K562 (cell line): ENCODE results near the gene HOMEZ.

Experiments
- EGR1 ChIP-seq: fragments of 450-650 bp; conservative IDR thresholded peaks from 2 replicates; pipeline ENCODE4 v1.6.1; 2017; ENCODE audit warnings: mild to moderate bottlenecking
- EZH2 ChIP-seq: IDR thresholded peaks from 2 replicates; pipeline ENCODE4 v1.6.1; 2012; ENCODE audit warnings: low read depth, mild to moderate bottlenecking, inconsistent platforms, low read length, borderline replicate concordance
- HDAC2 ChIP-seq: fragments of 450-650 bp; IDR thresholded peaks from 2 replicates; pipeline ENCODE4 v1.6.1; 2016; ENCODE audit warnings: mild to moderate bottlenecking
- HNRNPL ChIP-seq: fragments of 200-400 bp; formaldehyde crosslinking; IDR thresholded peaks from 2 replicates; pipeline ENCODE4 v1.6.1; 2017; ENCODE audit warnings: low read depth, mild to moderate bottlenecking, low read length
- HNRNPUL1 ChIP-seq: fragments of 200-400 bp; formaldehyde crosslinking; IDR thresholded peaks from 2 replicates; pipeline ENCODE4 v1.6.1; 2017; ENCODE audit warnings: low read length
- NKRF ChIP-seq: fragments of 450-650 bp; IDR thresholded peaks from 2 replicates; pipeline ENCODE4 v1.6.1; 2016; ENCODE audit warnings: borderline replicate concordance
- PHF8 ChIP-seq: fragments of 200-600 bp; sonication (generic); IDR thresholded peaks from 2 replicates; pipeline ENCODE4 v1.6.1; 2012; ENCODE audit warnings: mixed run types, mild to moderate bottlenecking, inconsistent platforms, low read length, moderate library complexity, borderline replicate concordance
- PPARD ChIP-seq: fragments of 250-450 bp; sonication (Bioruptor Pico); IDR thresholded peaks from 2 replicates; pipeline ENCODE4 v1.8.0; 2022; ENCODE audit warnings: inconsistent platforms, mild to moderate bottlenecking, moderate library complexity
- TCF3 ChIP-seq: sonication (generic); formaldehyde crosslinking; IDR thresholded peaks from 2 replicates; pipeline ENCODE4 v1.4.0; 2020; ENCODE audit warnings: mild to moderate bottlenecking, missing genetic modification reagents
- TF ChIP-seq, protein P1 (sequence below): fragments of 250-450 bp; sonication (Bioruptor Pico); IDR thresholded peaks from 2 replicates; pipeline ENCODE4 v1.5.0; 2020; ENCODE audit warnings: mild to moderate bottlenecking
- TF ChIP-seq, protein P2 (sequence below): sonication (generic); formaldehyde crosslinking; IDR thresholded peaks from 2 replicates; pipeline ENCODE4 v1.8.1; 2023; ENCODE audit warnings: mild to moderate bottlenecking, missing genetic modification reagents
- TF ChIP-seq, protein P3 (sequence below): sonication (generic); formaldehyde crosslinking; IDR thresholded peaks from 2 replicates; pipeline ENCODE4 v1.9.0; 2022; ENCODE audit warnings: mild to moderate bottlenecking, missing genetic modification reagents

DNA sequence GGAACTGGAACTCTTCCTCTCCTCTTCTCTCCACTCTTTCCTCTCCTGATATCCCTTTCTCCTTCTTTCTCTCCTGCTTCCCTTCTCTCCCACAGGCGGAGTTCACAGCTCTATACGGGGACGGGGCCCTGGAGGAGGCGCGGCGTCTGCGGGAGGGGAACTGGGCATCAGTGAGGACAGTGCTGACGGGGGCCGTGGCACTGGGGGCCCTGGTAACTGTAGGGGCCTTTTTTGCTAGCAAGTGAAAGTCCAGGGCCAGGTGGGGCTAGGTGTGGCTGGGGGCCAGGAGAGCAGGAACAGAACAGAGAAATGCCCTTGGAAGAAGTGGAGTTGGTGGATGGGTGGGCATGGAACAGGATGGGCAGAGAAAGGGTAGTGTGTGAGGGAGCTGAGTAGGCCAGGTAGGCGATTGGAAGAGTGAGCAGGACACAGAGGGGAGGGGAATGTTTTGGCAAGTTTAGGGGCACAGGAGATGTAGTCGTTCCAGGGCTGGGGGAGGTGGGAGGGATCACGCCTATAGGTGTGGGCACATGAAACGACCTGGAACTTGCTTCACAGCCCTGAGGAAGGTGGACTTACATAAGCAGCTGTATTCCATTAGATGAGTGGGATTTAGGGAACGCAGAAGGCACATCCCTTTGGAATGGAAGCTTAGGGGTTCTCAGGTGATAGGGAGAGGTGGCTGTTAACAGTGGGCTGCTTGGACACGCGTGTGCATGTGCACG lies 23.0 kb upstream of the HOMEZ start:
- TF ChIP-seq EZH2 (no peak), PHF8 (no peak), NKRF (no peak), HNRNPL (no peak), TCF3 (CRISPR knock-in tag) (no peak), HNRNPUL1 (no peak), HDAC2 (no peak), EGR1 (no peak), PPARD (CRISPR knock-in tag) (no peak)
- TF ChIP-seq, protein P1, sequence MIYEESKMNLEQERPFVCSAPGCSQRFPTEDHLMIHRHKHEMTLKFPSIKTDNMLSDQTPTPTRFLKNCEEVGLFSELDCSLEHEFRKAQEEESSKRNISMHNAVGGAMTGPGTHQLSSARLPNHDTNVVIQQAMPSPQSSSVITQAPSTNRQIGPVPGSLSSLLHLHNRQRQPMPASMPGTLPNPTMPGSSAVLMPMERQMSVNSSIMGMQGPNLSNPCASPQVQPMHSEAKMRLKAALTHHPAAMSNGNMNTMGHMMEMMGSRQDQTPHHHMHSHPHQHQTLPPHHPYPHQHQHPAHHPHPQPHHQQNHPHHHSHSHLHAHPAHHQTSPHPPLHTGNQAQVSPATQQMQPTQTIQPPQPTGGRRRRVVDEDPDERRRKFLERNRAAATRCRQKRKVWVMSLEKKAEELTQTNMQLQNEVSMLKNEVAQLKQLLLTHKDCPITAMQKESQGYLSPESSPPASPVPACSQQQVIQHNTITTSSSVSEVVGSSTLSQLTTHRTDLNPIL (CRISPR knock-in tag), result no peak
- TF ChIP-seq, protein P2, sequence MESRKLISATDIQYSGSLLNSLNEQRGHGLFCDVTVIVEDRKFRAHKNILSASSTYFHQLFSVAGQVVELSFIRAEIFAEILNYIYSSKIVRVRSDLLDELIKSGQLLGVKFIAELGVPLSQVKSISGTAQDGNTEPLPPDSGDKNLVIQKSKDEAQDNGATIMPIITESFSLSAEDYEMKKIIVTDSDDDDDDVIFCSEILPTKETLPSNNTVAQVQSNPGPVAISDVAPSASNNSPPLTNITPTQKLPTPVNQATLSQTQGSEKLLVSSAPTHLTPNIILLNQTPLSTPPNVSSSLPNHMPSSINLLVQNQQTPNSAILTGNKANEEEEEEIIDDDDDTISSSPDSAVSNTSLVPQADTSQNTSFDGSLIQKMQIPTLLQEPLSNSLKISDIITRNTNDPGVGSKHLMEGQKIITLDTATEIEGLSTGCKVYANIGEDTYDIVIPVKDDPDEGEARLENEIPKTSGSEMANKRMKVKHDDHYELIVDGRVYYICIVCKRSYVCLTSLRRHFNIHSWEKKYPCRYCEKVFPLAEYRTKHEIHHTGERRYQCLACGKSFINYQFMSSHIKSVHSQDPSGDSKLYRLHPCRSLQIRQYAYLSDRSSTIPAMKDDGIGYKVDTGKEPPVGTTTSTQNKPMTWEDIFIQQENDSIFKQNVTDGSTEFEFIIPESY (CRISPR knock-in tag), result no peak
- TF ChIP-seq, protein P3, sequence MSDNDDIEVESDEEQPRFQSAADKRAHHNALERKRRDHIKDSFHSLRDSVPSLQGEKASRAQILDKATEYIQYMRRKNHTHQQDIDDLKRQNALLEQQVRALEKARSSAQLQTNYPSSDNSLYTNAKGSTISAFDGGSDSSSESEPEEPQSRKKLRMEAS (CRISPR knock-in tag), result no peak
